ENCODE results near the gene SUGP2. TPM values are rescaled to one million over a fixed set of nuclear protein-coding genes. Genes with fewer than 3 reads are reported as not detected.

SUGP2 gene
- total and polyA plus RNA-seq, 9 of the 15 experiments (the other 6 are each of a cell fraction or from before 2014, with no cell fraction given), result 13.1 to 101 (median 63.1) TPM

DNA sequence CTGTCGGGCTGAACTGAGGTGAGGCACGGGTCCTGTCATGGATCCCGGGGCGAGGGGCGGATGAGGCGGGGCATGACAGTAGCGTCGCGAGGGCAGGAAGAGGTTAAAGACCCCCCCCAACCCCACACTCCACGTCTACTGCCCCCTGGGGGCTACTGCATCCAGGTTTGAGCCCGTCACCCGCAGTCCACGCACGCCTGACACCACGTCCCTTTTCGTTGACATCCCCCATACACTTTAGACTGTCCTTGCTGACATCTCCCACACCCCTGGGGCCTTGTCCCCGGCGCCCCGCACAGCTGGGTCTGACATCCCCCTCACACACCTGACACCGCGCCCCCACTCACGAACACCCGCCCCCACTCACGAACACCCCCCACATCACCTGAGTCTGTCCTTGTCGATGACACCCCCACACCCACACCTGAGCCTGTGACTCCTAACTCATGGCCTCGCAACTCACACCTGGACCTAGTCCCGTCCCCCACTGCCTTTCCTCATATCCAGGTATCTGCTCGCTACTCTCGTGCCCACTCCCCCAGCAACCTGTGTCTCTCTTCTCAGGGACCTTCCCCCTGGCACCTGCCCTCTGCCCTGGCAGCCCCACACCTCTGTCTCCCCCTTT, 30.9 kb upstream of the SUGP2 start (continued):
- 0 out of 2 replicates have a peak, but pooled peaks have one; percentile 0 for TF ChIP-seq CREB1 (IDR thresholded peaks at IDR 0.05)
- TF ChIP-seq CREB1 (CRISPR knock-in tag; IDR thresholded peaks at IDR 0.05), result no peak
- TF ChIP-seq, protein P1, sequence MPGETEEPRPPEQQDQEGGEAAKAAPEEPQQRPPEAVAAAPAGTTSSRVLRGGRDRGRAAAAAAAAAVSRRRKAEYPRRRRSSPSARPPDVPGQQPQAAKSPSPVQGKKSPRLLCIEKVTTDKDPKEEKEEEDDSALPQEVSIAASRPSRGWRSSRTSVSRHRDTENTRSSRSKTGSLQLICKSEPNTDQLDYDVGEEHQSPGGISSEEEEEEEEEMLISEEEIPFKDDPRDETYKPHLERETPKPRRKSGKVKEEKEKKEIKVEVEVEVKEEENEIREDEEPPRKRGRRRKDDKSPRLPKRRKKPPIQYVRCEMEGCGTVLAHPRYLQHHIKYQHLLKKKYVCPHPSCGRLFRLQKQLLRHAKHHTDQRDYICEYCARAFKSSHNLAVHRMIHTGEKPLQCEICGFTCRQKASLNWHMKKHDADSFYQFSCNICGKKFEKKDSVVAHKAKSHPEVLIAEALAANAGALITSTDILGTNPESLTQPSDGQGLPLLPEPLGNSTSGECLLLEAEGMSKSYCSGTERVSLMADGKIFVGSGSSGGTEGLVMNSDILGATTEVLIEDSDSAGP (CRISPR knock-in tag; IDR thresholded peaks at IDR 0.05), result no peak
- TF ChIP-seq, protein P2, sequence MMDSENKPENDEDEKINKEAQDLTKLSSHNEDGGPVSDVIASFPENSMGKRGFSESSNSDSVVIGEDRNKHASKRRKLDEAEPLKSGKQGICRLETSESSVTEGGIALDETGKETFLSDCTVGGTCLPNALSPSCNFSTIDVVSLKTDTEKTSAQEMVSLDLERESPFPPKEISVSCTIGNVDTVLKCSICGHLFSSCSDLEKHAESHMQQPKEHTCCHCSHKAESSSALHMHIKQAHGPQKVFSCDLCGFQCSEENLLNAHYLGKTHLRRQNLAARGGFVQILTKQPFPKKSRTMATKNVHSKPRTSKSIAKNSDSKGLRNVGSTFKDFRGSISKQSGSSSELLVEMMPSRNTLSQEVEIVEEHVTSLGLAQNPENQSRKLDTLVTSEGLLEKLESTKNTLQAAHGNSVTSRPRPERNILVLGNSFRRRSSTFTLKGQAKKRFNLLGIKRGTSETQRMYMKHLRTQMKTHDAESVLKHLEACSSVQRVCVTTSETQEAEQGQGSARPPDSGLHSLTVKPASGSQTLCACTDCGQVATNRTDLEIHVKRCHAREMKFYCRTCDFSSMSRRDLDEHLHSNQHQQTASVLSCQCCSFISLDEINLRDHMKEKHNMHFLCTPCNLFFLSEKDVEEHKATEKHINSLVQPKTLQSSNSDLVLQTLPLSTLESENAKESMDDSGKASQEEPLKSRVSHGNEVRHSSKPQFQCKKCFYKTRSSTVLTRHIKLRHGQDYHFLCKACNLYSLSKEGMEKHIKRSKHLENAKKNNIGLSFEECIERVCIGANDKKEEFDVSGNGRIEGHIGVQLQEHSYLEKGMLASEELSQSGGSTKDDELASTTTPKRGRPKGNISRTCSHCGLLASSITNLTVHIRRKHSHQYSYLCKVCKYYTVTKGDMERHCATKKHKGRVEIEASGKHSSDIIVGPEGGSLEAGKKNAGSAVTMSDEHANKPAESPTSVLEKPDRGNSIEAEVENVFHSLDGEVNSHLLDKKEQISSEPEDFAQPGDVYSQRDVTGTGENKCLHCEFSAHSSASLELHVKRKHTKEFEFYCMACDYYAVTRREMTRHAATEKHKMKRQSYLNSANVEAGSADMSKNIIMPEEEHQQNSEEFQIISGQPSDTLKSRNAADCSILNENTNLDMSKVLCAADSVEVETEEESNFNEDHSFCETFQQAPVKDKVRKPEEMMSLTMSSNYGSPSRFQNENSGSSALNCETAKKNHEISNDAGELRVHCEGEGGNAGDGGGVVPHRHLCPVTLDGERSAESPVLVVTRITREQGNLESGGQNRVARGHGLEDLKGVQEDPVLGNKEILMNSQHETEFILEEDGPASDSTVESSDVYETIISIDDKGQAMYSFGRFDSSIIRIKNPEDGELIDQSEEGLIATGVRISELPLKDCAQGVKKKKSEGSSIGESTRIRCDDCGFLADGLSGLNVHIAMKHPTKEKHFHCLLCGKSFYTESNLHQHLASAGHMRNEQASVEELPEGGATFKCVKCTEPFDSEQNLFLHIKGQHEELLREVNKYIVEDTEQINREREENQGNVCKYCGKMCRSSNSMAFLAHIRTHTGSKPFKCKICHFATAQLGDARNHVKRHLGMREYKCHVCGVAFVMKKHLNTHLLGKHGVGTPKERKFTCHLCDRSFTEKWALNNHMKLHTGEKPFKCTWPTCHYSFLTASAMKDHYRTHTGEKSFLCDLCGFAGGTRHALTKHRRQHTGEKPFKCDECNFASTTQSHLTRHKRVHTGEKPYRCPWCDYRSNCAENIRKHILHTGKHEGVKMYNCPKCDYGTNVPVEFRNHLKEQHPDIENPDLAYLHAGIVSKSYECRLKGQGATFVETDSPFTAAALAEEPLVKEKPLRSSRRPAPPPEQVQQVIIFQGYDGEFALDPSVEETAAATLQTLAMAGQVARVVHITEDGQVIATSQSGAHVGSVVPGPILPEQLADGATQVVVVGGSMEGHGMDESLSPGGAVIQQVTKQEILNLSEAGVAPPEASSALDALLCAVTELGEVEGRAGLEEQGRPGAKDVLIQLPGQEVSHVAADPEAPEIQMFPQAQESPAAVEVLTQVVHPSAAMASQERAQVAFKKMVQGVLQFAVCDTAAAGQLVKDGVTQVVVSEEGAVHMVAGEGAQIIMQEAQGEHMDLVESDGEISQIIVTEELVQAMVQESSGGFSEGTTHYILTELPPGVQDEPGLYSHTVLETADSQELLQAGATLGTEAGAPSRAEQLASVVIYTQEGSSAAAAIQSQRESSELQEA (IDR thresholded peaks at IDR 0.05; ENCODE audit: low read depth), result no peak
- TF ChIP-seq STAT5A (IDR thresholded peaks at IDR 0.05; ENCODE audit: borderline replicate concordance, low read length), result no peak
- no peak for TF ChIP-seq ZNF316 (IDR thresholded peaks at IDR 0.05)
- TF ChIP-seq SRSF7 (optimal IDR thresholded peaks at IDR 0.05; ENCODE audit: low read depth, low read length), result no peak
- TF ChIP-seq RAD21 (CRISPR knock-in tag; conservative IDR thresholded peaks at IDR 0.05 in 1 of 2, IDR thresholded peaks at IDR 0.05 in 1 of 2), result no peak; a peak in 1 of 4 replicates
- TF ChIP-seq NEUROD1 (IDR thresholded peaks at IDR 0.05; ENCODE audit: borderline replicate concordance, low read depth, low read length, partially characterized antibody), result no peak
- no peak for TF ChIP-seq GTF2E2 (tag; IDR thresholded peaks at IDR 0.05)
- TF ChIP-seq COPS2 (conservative IDR thresholded peaks at IDR 0.05), result no peak
- TF ChIP-seq CXXC5 (CRISPR knock-in tag; IDR thresholded peaks at IDR 0.05), result peak; percentile 13
- no peak for TF ChIP-seq NR2C1 (IDR thresholded peaks at IDR 0.05)
- TF ChIP-seq NR2C1 (tag; IDR thresholded peaks at IDR 0.05), result 0 out of 2 replicates have a peak, but pooled peaks have one; percentile 24
- TF ChIP-seq, protein P3, sequence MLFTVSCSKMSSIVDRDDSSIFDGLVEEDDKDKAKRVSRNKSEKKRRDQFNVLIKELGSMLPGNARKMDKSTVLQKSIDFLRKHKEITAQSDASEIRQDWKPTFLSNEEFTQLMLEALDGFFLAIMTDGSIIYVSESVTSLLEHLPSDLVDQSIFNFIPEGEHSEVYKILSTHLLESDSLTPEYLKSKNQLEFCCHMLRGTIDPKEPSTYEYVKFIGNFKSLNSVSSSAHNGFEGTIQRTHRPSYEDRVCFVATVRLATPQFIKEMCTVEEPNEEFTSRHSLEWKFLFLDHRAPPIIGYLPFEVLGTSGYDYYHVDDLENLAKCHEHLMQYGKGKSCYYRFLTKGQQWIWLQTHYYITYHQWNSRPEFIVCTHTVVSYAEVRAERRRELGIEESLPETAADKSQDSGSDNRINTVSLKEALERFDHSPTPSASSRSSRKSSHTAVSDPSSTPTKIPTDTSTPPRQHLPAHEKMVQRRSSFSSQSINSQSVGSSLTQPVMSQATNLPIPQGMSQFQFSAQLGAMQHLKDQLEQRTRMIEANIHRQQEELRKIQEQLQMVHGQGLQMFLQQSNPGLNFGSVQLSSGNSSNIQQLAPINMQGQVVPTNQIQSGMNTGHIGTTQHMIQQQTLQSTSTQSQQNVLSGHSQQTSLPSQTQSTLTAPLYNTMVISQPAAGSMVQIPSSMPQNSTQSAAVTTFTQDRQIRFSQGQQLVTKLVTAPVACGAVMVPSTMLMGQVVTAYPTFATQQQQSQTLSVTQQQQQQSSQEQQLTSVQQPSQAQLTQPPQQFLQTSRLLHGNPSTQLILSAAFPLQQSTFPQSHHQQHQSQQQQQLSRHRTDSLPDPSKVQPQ (CRISPR knock-in tag; IDR thresholded peaks at IDR 0.05; ENCODE audit: borderline replicate concordance), result no peak

Measured in K562 (cell line).